ENCODE data around the gene SPON1. TPM values are rescaled to one million over a fixed set of nuclear protein-coding genes. Genes with fewer than 3 reads are reported as not detected.

The SPON1 gene
- total and polyA plus RNA-seq, 2 of the 8 experiments (the other 6 are each of a cell fraction or from before 2014, with no cell fraction given): 1.5 to 5.4 TPM

- no peaks in the 10 kb centered on the region for H3K9me3 ChIP-seq (ENCODE audit: insufficient read depth in 2 of 2, low read depth in 1 of 2, low read length in 1 of 2)
- H3K56ac ChIP-seq (replicated peaks; ENCODE audit: insufficient read length, low read depth, low read length): no peak overlapping the region
- FAIRE-seq (no peak), DNase-seq (ENCODE audit: low read depth in 1 of 2, low spot score in 2 of 2) (no peak)
- H3K9ac ChIP-seq (replicated peaks in 1 of 4; ENCODE audit: extremely low read depth in 1 of 4, low read depth in 3 of 4, low read length in 3 of 4): no peak overlapping the region
- no peaks in the 10 kb centered on the region for H3K36me3 ChIP-seq (ENCODE audit: control insufficient read depth in 2 of 4, insufficient read depth in 4 of 4, low read length in 3 of 4)
- no peaks in the 10 kb centered on the region for H3K23me2 ChIP-seq (ENCODE audit: low read depth, low read length)
- H4K91ac ChIP-seq (replicated peaks; ENCODE audit: insufficient read length, low read length): no peak overlapping the region
- H2BK5ac ChIP-seq (ENCODE audit: low read depth, low read length): no peak overlapping the region
- H2BK20ac ChIP-seq (ENCODE audit: low read length): no peak overlapping the region
- no peak overlapping the region for H2AFZ ChIP-seq (ENCODE audit: low read length)
- H3K4ac ChIP-seq (replicated peaks; ENCODE audit: insufficient read length, low read depth, low read length): no peak overlapping the region
- H2BK12ac ChIP-seq (ENCODE audit: low read depth, low read length): no peak overlapping the region
- H2AK5ac ChIP-seq (ENCODE audit: low read depth, low read length): no peak overlapping the region
- no peaks in the 10 kb centered on the region for H4K20me1 ChIP-seq (replicated peaks in 1 of 2; ENCODE audit: control insufficient read depth in 1 of 2, insufficient read depth in 2 of 2, low read length in 2 of 2)
- no peaks in the 10 kb centered on the region for H3K27me3 ChIP-seq (replicated peaks in 1 of 4; ENCODE audit: control insufficient read depth in 3 of 4, extremely low read depth in 1 of 4, insufficient read depth in 3 of 4, low read length in 3 of 4)
- no peak overlapping the region for H3K4me2 ChIP-seq (ENCODE audit: insufficient read depth in 1 of 2, low read depth in 2 of 2, low read length in 2 of 2)
- H3K4me1 ChIP-seq (replicated peaks in 1 of 4; ENCODE audit: control insufficient read depth in 3 of 4, insufficient read depth in 4 of 4, low read length in 3 of 4): no peaks in the 10 kb centered on the region
- H3K14ac ChIP-seq (ENCODE audit: insufficient read length): no peak overlapping the region
- no peak overlapping the region for H3K23ac ChIP-seq (ENCODE audit: insufficient read length)
- no peak overlapping the region for H2BK15ac ChIP-seq (ENCODE audit: low read length)
- no peak overlapping the region for H3K27ac ChIP-seq (ENCODE audit: low read depth, low read length)
- 75% methylated on average over 1 of the region's 1 CpG; no CpG with 5 or more reads in 1 of the 2 experiments for WGBS, 2 experiments (ENCODE audit: extremely low coverage in 1 of 2, insufficient coverage in 1 of 2, insufficient read length in 1 of 2, insufficient replicate concordance in 2 of 2, low coverage in 1 of 2, low lambda C conversion rate in 2 of 2, missing lambda C conversion rate in 1 of 2)
- CTCF ChIA-PET (ENCODE audit: partially characterized antibody): no interaction called here
- no peak overlapping the region for H2BK120ac ChIP-seq (replicated peaks; ENCODE audit: low read depth, low read length)
- H4K5ac ChIP-seq (ENCODE audit: insufficient read length, low read depth, low read length): no peak overlapping the region
- no peaks in the 10 kb centered on the region for H3K79me1 ChIP-seq (ENCODE audit: low read depth, low read length)
- no peak overlapping the region for H3K18ac ChIP-seq (ENCODE audit: extremely low read depth, low read length)
- no peaks in the 10 kb centered on the region for H3K79me2 ChIP-seq (ENCODE audit: control insufficient read depth in 1 of 2, insufficient read depth in 2 of 2, low read length in 2 of 2)
- H3K4me3 ChIP-seq (ENCODE audit: extremely low read depth in 1 of 4, insufficient read depth in 2 of 4, low read depth in 3 of 4, low read length in 4 of 4): no peak overlapping the region
- POLR2A ChIA-PET (ENCODE audit: partially characterized antibody): no interaction called here
- H4K8ac ChIP-seq (ENCODE audit: extremely low read depth, insufficient read depth, low read length): no peak overlapping the region
- no peak for TF ChIP-seq SRF (IDR thresholded peaks at IDR 0.05; ENCODE audit: low read depth, low read length)
- TF ChIP-seq TAF7 (optimal IDR thresholded peaks at IDR 0.05; ENCODE audit: borderline replicate concordance, low read depth, low read length): no peak
- no peak for TF ChIP-seq JUN (IDR thresholded peaks at IDR 0.05; ENCODE audit: low read depth, low read length)
- TF ChIP-seq PHF8 (conservative IDR thresholded peaks at IDR 0.05; ENCODE audit: low read depth, low read length): no peak
- TF ChIP-seq EZH2 (IDR thresholded peaks at IDR 0.05; ENCODE audit: low read depth, low read length, severe bottlenecking): no peak
- no peak for TF ChIP-seq E2F6 (IDR thresholded peaks at IDR 0.05)
- TF ChIP-seq RNF2 (IDR thresholded peaks at IDR 0.05; ENCODE audit: borderline replicate concordance, low read depth, low read length, missing control alignments, poor library complexity, severe bottlenecking): no peak
Observed at GRCh38 chr11:14105446-14105845, 142.9 kb downstream of the SPON1 start.
